Endothelial cell of umbilical vein (primary cell): Measurements from ENCODE around the gene MACO1. TPM values are rescaled to one million over a fixed set of nuclear protein-coding genes. Genes with fewer than 3 reads are reported as not detected.

Experiments
- BruUV-seq: library from RNA; stranded (reverse); fragments of 400-500 nt; replicated peaks from 2 replicates; lab custom pipeline; 2021; lab: Mats Ljungman, UMichigan
- CTCF ChIA-PET: fragments of 300-600, 350-600 bp; sonication (Branson Sonifier 250); formaldehyde crosslinking; loops from one replicate; lab custom pipeline; 2021; ENCODE audit warnings: antibody characterized with exemption, inconsistent platforms; lab: Charles Lee
- POLR2A ChIA-PET: fragments of 300-600, 350-600 bp; sonication (Branson Sonifier 250); formaldehyde crosslinking; loops from one replicate; lab custom pipeline; 2021; ENCODE audit warnings: antibody characterized with exemption, inconsistent platforms; lab: Charles Lee
- DNase-seq: peaks from one replicate; pipeline ENCODE4 v3.0.0-alpha.2; 2011; ENCODE audit warnings: low read depth, low spot score
- FAIRE-seq: peaks from 2 replicates; lab custom pipeline; 2011; peaks lifted over from hg19 to GRCh38; lab: Jason Lieb, UNC
- H2AFZ ChIP-seq: 2 replicates; pipeline ENCODE4 v1.6.0; 2012; ENCODE audit warnings: low read depth, low read length, control low read depth, inconsistent platforms
- H3K27ac ChIP-seq: 2 replicates; pipeline ENCODE4 v1.5.1; 2011; ENCODE audit warnings: low read depth, mild to moderate bottlenecking, control low read depth, low read length, moderate library complexity; ENCODE audit not compliant: insufficient read depth
- H3K27me3 ChIP-seq, 2 experiments: 2 replicates each; pipeline versions ENCODE4 v1.6.0 to v1.6.1; 2011; ENCODE audit warnings: low read length in 2 of 2, mixed read lengths in 1 of 2; ENCODE audit not compliant: control insufficient read depth in 2 of 2, insufficient read depth in 2 of 2
- H3K36me3 ChIP-seq, 2 experiments: 2 replicates in 1 of 2; 3 replicates in 1 of 2; pipeline ENCODE4 v1.5.1; 2011; ENCODE audit warnings: low read length in 2 of 2, mild to moderate bottlenecking in 1 of 2, moderate library complexity in 1 of 2; ENCODE audit not compliant: control insufficient read depth in 2 of 2, insufficient read depth in 2 of 2; ENCODE audit errors: extremely low read depth in 1 of 2
- H3K4me1 ChIP-seq: 3 replicates; pipeline ENCODE4 v1.5.1; 2011; ENCODE audit warnings: mild to moderate bottlenecking, low read length; ENCODE audit not compliant: control insufficient read depth, insufficient read depth; ENCODE audit errors: extremely low read depth
- H3K4me2 ChIP-seq: 2 replicates; pipeline ENCODE4 v1.6.1; 2011; ENCODE audit warnings: low read length, control low read depth, mixed read lengths; ENCODE audit not compliant: insufficient read depth
- H3K4me3 ChIP-seq, 3 experiments: fragments of 200-600 bp in 1 of 3; sonication (generic), shearing (Covaris generic) in 1 of 3; replicated peaks in 1 of 3; 2 replicates each; pipeline ENCODE4 v1.5.1; 2011 to 2016; ENCODE audit warnings: control low read depth in 3 of 3, low read length in 3 of 3, mild to moderate bottlenecking in 2 of 3, inconsistent platforms in 1 of 3, low read depth in 1 of 3, moderate library complexity in 1 of 3; ENCODE audit not compliant: insufficient read depth in 1 of 3
- H3K79me2 ChIP-seq: 2 replicates; pipeline ENCODE4 v1.6.0; 2012; ENCODE audit warnings: low read length, inconsistent platforms; ENCODE audit not compliant: control insufficient read depth, insufficient read depth
- H3K9ac ChIP-seq: replicated peaks from 2 replicates; pipeline ENCODE3; 2011; ENCODE audit warnings: low read length, control low read depth; ENCODE audit not compliant: insufficient read depth; ENCODE audit errors: extremely low read depth
- H3K9me1 ChIP-seq: replicated peaks from 3 replicates; pipeline ENCODE4 v1.6.0; 2011; ENCODE audit warnings: mild to moderate bottlenecking, low read length; ENCODE audit not compliant: control insufficient read depth, insufficient read depth; ENCODE audit errors: extremely low read depth
- H3K9me3 ChIP-seq: replicated peaks from 2 replicates; pipeline ENCODE4 v1.5.1; 2012; ENCODE audit warnings: low read length, inconsistent platforms; ENCODE audit not compliant: control insufficient read depth, insufficient read depth
- H4K20me1 ChIP-seq: replicated peaks from 2 replicates; pipeline ENCODE3; 2011; ENCODE audit warnings: mild to moderate bottlenecking, low read length; ENCODE audit not compliant: control insufficient read depth, insufficient read depth; ENCODE audit errors: extremely low read depth
- CTCF ChIP-seq, 2 donors: IDR thresholded peaks; 1 replicate in 1 of 2; 2 replicates in 1 of 2; pipeline ENCODE4 v1.5.1; 2011; ENCODE audit warnings: low read length in 2 of 2, mild to moderate bottlenecking in 2 of 2, moderate library complexity in 2 of 2, control low read depth in 1 of 2, inconsistent platforms in 1 of 2, low read depth in 1 of 2; ENCODE audit not compliant: insufficient read depth in 1 of 2; ENCODE audit errors: extremely low read depth in 1 of 2
- EZH2 ChIP-seq: IDR thresholded peaks from 2 replicates; pipeline ENCODE4 v1.6.1; 2012; ENCODE audit warnings: borderline replicate concordance, low read depth, mild to moderate bottlenecking, moderate library complexity, low read length, inconsistent platforms; ENCODE audit not compliant: severe bottlenecking
- FOS ChIP-seq: IDR thresholded peaks from 2 replicates; pipeline ENCODE4 v1.6.1; 2011; ENCODE audit warnings: mild to moderate bottlenecking, low read length, moderate library complexity, borderline replicate concordance; ENCODE audit not compliant: insufficient read depth
- GATA2 ChIP-seq: IDR thresholded peaks from 2 replicates; pipeline ENCODE4 v1.7.0; 2011; ENCODE audit warnings: low read depth, mild to moderate bottlenecking, moderate library complexity, mixed read lengths, low read length; ENCODE audit not compliant: insufficient read length, insufficient read depth
- JUN ChIP-seq: IDR thresholded peaks from 2 replicates; pipeline ENCODE4 v1.6.1; 2011; ENCODE audit warnings: borderline replicate concordance, low read depth; ENCODE audit not compliant: insufficient read length, insufficient read depth
- MAX ChIP-seq: IDR thresholded peaks from 2 replicates; pipeline ENCODE4 v1.6.1; 2011; ENCODE audit not compliant: insufficient read depth, insufficient read length
- MYC ChIP-seq: IDR thresholded peaks from one replicate; pipeline ENCODE4 v1.6.1; 2011; ENCODE audit warnings: mild to moderate bottlenecking, low read depth, low read length
- POLR2A ChIP-seq: IDR thresholded peaks from 2 replicates; pipeline ENCODE4 v1.6.1; 2012; ENCODE audit warnings: low read depth, mild to moderate bottlenecking, control low read depth, low read length
- POLR2AphosphoS5 ChIP-seq: IDR thresholded peaks from 2 replicates; pipeline ENCODE4 v1.6.1; 2012; ENCODE audit warnings: low read depth, mild to moderate bottlenecking, control low read depth, low read length, moderate library complexity; ENCODE audit not compliant: insufficient read depth
- dilution Hi-C: fragments of 300-500 bp; cut with MboI; formaldehyde crosslinking; loops from one replicate; pipeline ENCODE4 v1.15.0; 2019; ENCODE audit warnings: low sequenced_read_pairs; ENCODE audit not compliant: extremely low pct_ligation_motif_present
- intact Hi-C: fragments of 100-400 bp; cut with micrococcal nuclease; formaldehyde crosslinking; loops from one replicate; pipeline ENCODE4 v1.10.0; 2022
- polyA plus RNA-seq, 4 experiments: library from polyadenylated mRNA; depleted of rRNA in 3 of 4; stranded (reverse) in 3 of 4; unstranded in 1 of 4; fragments of >200 nt; gene quantifications; 2 replicates each; pipeline versions ENCODE4 v1.2.1 to v1.2.3, GENCODE V29; 2011 to 2012; ENCODE audit warnings: missing spikeins in 1 of 4
- total RNA-seq: library from RNA; stranded (reverse); gene quantifications from 2 replicates; pipeline ENCODE4 v1.2.3, GENCODE V29; 2021

Gene MACO1
- total and polyA plus RNA-seq, 2 donors (not counting 3 experiments of a cell fraction or from before 2014, with no cell fraction given) = 7.7 to 24.4 TPM

- no peaks in the 10 kb centered on the region for H3K27me3 ChIP-seq
- TF ChIP-seq POLR2A = no peak
- TF ChIP-seq MYC = no peak
- TF ChIP-seq JUN = no peak
- TF ChIP-seq GATA2 = no peak
- no peak for TF ChIP-seq MAX
- no peaks in the 10 kb centered on the region for H4K20me1 ChIP-seq
- H2AFZ ChIP-seq = no peak overlapping the region
- ChIA-PET CTCF (interaction anchor here (1.4 kb wide), 1 partner anchor 16 kb away, joined by 3 read pairs; no protein-coding TSS in a partner anchor), POLR2A (no interaction called here)
- DNase-seq = no peak
- no TSS peak for BruUV-seq
- intact Hi-C loops = no loop called here
- H3K9ac ChIP-seq = no peak overlapping the region
- no peak overlapping the region for H3K4me2 ChIP-seq
- H3K36me3 ChIP-seq = peaks cover 0 to 9% of the 10 kb centered on the region in 2 experiments
- dilution Hi-C loops = no loop called here
- no peak for FAIRE-seq
- H3K4me1 ChIP-seq = no peaks in the 10 kb centered on the region
- no peak overlapping the region for H3K4me3 ChIP-seq
- no peaks in the 10 kb centered on the region for H3K9me1 ChIP-seq
- no peak overlapping the region for H3K27ac ChIP-seq
- peaks cover 10% of the 10 kb centered on the region for H3K79me2 ChIP-seq
- H3K9me3 ChIP-seq = no peaks in the 10 kb centered on the region
These were observed 53.4 kb downstream of the MACO1 start for GRCh38 chr1:25484096-25484495.

GRCh38 chr1:25484533-25484932, 53.8 kb downstream of the MACO1 start:
- no peak overlapping the region for H3K9ac ChIP-seq
- H3K79me2 ChIP-seq = peaks cover 10% of the 10 kb centered on the region
- no peak overlapping the region for H3K27ac ChIP-seq
- H3K9me3 ChIP-seq = no peaks in the 10 kb centered on the region
- H3K36me3 ChIP-seq = peaks cover 0 to 9% of the 10 kb centered on the region in 2 experiments
- H2AFZ ChIP-seq = no peak overlapping the region
- H3K4me2 ChIP-seq = no peak overlapping the region
- DNase-seq (no peak), FAIRE-seq (no peak)
- TF ChIP-seq CTCF (IDR thresholded peaks at IDR 0.05; ENCODE audit: extremely low read depth in 1 of 2, insufficient read depth in 1 of 2, low read depth in 1 of 2, low read length in 2 of 2) = no peak
- TF ChIP-seq FOS = no peak
- TF ChIP-seq GATA2 = no peak
- TF ChIP-seq EZH2 = no peak
- no peak for TF ChIP-seq POLR2A
- TF ChIP-seq MYC = no peak
- no peak for TF ChIP-seq POLR2AphosphoS5
- no peak for TF ChIP-seq JUN
- no peak for TF ChIP-seq MAX
- intact Hi-C loops (no loop called here), dilution Hi-C loops (no loop called here)
- H4K20me1 ChIP-seq = no peaks in the 10 kb centered on the region
- H3K4me1 ChIP-seq = no peaks in the 10 kb centered on the region
- no peaks in the 10 kb centered on the region for H3K9me1 ChIP-seq
- ChIA-PET CTCF (interaction anchor here (2.4 kb wide), 1 partner anchor 42 kb away, joined by 6 read pairs; no protein-coding TSS in a partner anchor), POLR2A (no interaction called here)
- H3K4me3 ChIP-seq = no peak overlapping the region
- H3K27me3 ChIP-seq = no peaks in the 10 kb centered on the region
- BruUV-seq = no TSS peak
